Measurements from ENCODE around the gene SGIP1.
"Not testable (repeated sequence)": the region's sequence is repeated elsewhere in the genome, so short reads cannot be mapped to it uniquely, and the experiment has no call there.

The SGIP1 gene

DNA sequence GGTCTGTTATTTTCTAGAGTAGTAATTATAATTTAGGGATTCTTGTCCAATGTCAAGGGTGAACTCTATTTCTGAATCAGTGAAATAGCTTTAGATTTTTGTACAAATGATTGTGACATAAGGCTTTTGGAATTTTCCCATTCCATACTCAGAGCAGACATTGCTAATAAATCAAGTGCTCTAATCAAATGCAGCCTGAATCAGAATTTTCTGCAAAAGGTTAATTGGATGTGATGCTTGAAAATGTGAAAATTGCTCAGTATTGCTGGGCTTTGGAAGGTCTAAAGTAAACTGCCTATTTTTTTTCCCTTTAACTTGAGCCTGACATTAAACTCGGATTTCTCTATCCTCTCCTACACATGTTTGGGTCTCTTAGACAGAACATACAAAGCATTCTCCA is 23.2 kb downstream of the SGIP1 start:
- DNase-seq (ENCODE audit: low spot score) = no peak

DNA sequence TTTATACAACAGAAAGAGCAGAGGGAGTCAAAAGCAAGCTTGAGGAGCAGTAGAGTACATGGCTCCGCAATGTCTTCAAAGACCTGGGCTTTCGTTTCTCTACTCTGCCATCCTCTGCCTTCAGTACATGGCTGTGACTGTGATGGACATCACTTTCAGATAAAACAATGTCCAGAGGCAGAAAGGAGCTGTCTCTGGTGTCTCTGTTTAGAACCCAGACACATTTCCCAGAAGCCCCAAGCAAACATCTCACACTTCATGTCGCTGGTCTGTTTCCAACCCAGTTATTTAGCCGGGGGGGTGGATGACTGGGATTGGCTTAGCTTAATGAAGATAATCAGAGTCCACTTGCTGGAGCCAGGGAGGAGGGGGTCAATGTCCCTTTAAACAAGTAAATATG is 25.6 kb downstream of the SGIP1 start:
- no peak for DNase-seq (ENCODE audit: low spot score)

DNA sequence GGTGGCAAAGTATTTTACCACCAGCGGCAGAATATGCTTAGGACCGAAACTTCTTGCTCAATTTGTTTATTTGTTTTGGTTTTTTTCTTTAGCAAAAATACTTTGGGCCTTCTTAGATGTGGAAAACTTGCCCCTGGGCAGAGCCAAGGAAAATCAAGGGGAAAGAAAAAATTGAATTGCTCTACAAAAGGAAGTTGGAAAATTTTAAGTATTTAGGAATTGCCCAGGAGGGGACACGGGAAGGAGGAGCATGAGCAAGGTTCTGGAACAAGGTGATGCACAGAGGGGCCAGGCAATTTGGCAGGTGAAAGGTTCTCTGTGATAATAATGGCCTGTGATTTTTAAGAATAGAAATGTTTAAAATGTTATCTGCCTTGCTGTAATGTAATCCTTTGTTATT is 28.6 kb downstream of the SGIP1 start:
- no peak for DNase-seq (ENCODE audit: low spot score)

DNA sequence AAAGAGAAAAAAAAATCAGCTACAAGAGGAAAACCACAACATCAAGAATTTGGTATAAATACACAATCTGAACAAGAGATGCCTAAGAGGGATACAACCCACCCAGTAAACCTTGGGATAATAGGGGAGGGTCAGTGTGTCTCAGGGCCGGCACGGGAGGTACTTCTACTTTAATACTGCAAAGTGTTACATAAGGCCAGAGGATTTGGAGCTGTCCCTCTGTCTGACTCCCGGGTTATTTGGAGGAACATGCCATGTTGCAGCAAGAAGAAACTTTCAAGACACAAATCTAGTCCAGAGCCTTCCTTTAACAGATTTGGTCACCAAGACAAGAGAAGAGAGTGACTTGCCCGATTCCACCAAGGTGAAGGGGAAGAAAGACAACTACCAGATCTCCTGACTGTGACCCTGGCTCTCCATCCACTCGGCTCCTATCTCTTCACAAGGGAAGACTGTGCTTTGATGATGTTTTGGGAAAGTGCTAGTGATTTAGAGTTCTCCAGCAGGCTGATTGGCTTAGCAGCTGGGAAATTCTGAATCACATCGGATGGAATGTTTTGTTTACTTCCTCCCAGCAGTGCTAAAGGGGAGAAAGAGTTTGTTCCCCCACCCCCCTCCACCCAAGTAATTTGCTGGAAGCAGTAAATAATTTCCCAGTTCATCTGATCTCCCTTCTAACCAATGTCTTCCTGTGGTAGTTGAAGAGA is 29.3 kb downstream of the SGIP1 start:
- no peak for DNase-seq (ENCODE audit: low spot score)

DNA sequence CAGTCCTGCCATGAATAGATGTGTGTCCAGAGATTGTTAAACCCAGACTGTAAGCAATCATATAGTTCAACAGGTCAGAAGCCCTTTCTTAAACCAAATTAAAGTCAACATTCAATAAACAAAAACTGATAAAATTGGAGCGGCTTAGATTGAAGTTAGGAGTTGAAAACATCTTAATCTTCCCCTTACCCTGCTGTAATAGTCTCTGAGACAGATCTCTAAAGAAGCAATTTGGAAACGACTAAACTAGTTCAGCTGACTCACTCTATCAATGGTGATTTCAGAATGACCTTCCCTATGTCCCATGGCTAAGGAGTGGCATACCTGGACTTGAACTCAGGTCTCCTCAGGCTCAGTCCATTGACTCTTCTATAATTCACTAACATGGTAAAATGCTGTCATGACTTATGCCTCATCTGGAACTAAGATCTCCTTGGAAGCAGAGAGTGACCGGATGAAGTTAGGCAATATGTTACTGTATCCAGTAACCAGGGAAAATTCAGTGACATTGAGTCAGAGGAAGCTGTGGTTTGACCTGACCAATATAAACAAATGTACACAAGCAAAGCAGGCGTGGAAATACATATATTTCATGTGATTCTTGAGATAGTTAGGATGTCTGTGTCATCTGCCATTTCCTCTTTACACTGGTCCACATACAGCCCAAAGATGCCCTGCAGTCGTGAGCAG is 30.1 kb downstream of the SGIP1 start:
- DNase-seq (ENCODE audit: low spot score) = no peak

DNA sequence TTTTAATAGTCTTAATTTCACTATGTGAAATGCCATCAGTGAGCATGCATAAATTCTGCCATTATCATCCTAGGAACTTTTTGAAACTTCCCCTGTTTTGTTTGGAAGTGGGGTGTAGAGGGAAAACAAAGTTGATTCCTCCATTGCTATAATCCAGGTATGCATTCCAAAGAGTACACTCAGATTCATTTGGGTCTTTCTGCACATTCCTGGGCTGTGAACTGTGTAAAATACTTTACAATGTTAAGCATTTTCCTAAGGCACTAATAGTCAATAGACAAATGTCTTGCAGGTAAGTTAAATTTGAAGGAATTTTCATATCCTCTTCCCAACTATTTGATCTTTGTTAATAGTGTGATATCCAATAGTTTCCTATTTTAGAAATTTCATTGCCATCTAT is 36.2 kb downstream of the SGIP1 start:
- no peak for DNase-seq (ENCODE audit: low spot score)

DNA sequence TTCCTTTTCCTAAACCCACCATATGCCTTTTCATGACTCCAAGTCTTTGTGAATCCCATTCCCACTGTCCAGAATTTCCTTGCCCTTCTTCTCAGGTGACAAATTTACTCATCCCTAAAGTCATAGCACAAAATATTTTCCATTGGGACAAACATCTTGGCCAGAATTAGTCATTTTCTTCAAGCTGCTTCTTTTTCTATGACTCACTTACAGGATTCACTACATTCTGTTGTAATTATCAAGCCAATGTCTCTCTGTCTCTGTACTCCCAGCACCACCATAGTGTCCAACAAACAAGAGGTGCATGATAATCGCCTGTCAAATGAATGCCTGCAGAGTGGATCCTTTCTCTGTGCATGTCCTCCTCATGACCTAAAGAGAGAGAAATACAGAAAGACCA is 37.8 kb downstream of the SGIP1 start:
- DNase-seq (ENCODE audit: low spot score) = no peak

DNA sequence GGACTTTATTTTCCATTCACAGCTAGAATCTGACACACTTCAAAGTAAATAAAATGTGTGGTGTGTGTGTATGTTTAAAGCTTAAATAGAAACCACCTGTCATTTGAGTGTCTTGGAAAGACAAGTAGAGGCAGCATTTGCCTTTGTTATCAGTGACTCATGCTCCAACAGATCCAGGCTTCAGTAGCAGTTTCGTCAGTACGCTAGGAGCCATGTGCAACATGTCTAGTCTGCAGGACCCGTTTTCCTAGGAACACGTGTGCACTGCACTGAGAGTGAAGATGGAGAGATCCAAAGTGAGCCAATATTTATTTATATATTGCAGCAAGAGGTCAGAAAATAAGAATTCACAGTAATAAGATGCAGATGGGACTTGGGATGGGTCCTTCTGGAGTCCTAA is 41.8 kb downstream of the SGIP1 start:
- DNase-seq (ENCODE audit: low spot score) = no peak

DNA sequence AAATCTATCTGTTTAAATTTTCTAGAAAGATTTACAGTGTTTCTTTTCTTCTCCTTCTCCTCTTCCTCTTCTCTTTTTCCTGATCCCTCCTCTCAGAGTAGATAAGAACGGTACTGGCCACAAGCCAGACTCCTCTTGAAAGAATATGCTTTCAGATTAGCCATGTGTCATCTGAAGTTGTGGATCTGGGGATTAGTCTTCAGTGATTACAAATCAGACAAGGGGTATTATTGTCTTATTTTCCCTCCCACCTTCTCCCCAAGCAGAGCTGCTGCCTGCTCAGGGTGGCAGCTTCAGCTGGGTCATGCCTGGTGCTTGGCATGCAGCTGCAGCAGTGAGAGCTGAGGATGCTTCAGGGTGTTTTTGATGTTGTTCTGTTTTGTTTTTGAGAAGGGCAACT is 42.7 kb downstream of the SGIP1 start:
- peak; percentile 49 for DNase-seq (ENCODE audit: low spot score)

DNA sequence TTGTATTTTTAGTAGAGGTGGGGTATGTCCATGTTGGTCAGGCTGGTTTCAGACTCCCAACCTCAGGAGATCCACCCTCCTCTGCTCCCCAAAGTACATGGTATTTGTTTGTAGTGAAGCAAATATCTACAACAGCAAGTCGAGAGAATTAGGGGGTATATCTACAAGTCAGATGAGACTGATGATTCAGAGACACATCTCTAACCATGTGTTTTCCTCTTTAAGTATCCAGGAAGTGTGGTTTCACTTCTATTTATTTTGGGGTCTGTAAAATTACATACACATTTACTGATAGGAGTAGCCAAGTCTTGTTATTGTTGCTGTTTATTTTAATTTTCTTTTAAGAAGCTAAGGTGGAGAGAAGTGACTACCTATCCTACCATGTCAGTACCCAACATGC is 44.9 kb downstream of the SGIP1 start:
- no peak for DNase-seq (ENCODE audit: low spot score)

DNA sequence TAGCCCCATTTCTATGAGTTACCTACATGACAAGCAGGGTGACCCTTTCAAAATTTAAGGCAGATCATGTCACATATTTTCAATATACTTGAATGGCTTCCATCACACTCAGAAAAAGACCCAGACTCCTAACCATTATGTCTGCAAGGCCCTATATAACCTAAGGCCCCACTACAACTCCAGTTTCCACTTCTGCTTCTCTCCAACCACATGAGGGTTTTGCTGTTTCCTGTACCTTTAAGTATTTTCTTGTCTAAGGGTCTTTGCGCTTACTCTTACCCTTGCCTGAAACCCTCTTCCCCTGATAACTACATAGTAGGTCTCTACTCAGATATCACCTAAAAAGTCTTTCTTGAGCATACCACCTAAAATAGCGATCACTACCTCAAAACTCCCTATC is 46.1 kb downstream of the SGIP1 start:
- DNase-seq (ENCODE audit: low spot score) = no peak

DNA sequence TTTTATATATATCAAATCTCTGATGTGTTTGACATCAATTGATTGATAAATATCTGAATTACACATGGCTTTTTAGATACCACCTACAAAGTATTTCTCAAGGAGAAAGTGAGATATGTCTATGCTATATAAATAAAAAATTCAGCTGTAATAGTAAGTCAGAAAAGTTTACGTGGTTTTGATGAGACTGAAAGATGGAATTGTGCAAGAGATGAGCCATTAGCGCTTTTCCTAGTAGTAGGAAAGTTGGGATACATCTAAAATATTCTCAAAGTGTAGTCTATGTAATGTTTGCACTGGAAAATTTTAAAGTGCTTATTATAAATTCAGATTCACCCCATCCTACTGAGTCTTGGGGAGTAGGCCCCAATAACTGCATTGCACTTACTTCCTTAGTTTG is 49.1 kb downstream of the SGIP1 start:
- no peak for DNase-seq (ENCODE audit: low spot score)

DNA sequence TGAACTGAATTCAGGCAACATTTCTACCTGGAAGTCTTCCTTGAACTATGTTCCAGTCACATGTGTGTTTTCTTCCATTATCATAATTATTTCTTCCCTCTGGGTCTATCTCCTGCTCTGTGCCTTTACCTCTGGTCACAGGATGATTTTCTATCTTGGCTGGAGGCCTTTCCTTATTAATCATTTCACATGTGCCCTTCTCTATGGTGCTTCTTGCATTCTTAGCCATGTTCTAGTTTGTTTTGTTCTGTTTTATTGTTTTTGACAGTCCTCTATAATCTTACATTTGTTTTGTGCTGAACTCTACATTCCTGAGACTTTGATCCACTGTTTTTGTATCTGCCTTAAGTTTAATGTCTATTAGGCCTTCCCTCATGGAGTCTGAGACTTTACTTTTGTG is 51.0 kb downstream of the SGIP1 start:
- DNase-seq (ENCODE audit: low spot score) = no peak

DNA sequence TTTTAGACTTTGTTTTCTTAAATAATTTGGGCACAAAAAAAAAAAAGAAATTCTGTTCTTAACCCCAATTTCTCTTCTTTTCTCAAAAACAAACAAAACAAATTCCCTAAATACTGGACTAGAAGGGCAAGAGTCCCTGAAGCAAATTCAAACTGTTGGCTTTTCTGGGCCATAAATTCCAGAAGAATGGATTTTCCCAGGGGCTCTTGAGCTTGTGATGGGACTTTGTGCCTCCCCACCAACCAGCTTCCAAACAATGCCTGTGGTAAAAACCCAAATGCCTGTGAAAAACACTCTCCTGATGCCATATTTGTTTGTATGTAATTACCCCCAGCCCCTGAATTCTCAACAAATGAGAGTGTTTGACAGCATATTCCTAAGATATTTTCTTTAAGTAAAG is 55.4 kb downstream of the SGIP1 start:
- no peak for DNase-seq (ENCODE audit: low spot score)

DNA sequence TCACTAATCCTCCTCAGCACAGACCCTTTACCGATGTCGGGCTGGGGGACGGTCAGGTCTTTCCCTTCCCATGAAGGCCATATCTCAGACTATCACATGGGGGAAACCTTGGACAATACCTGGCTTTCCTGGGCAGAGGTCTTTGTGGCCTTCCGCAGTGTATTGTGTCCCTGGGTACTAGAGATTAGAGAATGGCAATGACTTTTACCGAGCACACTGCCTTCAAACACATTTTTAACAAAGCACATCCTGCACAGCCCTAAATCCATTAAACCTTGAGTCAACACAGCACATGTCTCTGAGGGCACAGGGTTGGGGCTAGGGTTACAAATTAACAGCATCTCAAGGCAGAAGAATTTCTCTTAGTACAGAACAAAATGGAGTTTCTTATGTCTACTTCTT is 58.2 kb downstream of the SGIP1 start:
- DNase-seq (ENCODE audit: low spot score) = not testable (repeated sequence)

DNA sequence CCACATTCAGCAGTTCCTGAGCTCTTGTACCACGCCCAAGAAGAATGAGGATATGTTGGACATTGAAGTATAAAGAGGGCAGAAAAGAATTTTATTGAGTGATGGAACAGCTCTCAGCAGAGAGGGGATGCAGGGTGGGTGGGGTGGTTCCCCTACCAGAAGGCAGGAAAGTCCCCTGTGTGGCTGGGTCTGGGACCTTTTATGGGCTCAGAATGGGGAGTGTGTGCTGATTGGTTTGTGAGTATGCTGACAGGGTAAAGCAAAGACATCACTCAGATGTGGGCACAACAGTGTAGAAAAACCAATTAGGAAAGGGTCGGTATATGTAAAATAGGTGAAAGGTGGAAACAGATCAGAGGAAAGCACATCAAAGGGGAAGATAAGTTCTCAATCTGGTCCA is 62.2 kb downstream of the SGIP1 start:
- no peak for DNase-seq (ENCODE audit: low spot score)

DNA sequence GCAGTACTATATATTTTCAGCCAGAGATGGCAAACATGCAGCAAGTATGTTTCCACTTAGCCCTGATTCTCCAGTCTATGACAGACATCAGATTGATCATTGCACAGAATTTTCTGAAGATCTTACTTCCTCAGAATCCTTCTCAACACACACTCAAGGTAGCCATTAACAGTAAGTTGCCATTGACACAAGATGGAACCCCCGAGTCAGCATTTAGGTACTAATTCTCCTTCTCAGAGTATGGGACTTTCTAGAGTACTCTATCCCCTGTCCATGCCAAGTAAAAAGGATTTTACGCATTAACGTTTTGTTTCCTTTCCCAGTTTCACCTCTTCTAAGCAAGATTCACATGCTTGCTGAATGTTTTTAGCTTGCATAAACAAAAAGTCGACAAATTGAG is 63.5 kb downstream of the SGIP1 start:
- DNase-seq (ENCODE audit: low spot score) = no peak

DNA sequence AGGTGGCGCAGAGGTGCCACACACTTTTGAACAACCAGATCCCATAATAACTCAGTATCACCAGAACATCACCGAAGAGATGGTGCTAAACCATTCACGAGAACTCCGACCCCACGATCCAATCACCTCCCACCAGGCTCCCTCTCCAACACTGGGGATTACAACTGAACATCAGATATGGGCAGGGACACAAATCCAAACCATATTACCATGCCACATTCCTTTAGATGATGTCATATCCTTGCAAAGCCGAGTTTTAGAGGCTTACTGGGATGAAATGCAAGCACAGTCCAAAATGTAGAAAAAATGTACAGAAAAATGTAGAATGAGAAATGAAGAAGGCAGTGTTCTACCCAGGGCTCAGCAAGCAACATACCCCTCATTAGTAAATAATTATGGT is 64.7 kb downstream of the SGIP1 start:
- DNase-seq (ENCODE audit: low spot score) = no peak

DNA sequence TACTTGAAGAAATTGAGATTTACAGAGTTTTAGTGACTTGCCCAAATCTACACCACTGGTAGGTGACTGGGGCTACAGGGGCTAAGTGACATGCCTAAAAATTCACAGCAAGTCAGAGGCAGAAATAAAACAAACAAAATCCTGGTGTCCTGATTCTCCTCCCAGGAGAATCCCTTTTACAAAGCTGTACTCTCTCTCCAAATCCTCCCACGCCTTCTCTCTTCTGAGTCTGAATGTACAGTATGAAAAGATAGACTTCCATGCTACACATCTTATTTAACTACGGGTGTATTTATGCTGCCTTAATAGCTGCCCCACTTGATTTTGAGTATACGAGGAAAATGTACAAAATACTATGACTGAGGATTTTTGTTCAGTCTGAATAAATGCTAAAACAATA is 65.4 kb downstream of the SGIP1 start:
- DNase-seq (ENCODE audit: low spot score) = no peak

DNA sequence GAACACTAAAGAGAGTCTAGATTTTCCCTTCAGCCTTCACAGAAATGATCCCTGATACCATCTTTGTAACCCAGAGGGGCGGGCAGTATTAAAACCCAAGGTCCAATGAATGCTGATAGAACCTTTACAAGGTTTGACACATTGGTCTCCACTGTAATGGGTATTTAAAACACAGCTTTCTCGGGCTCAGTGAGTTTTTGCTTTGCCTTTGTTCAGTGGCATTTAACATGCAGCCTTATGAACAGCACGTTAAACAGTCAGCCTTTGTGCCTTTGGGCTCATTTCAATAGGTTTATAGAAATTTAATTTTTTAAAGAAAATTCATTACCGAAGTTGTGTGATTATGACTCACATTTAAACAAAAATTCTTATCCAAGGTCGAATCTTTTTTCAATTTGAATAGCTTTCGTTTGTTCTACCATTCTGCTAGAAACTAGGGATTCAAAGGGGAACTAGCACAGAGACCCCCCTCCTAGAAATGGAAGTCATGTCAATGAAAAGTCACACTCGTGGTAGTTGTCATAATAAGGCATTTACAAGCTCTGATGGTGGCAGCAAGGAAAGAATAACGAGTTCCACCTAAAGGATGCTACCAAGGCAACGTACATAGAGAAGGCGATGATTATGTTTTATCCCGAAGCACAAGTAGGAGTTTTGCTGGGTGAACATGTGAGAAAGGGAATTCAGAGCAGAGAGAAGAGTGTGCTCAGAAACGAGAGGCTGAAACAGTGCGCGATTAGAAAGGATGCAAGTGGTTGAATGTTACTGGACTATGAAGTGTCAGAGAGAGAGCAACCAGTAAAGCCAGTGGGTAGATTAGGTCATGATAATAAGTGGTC is 66.2 kb downstream of the SGIP1 start:
- peak; percentile 50 for DNase-seq (ENCODE audit: low spot score)

DNA sequence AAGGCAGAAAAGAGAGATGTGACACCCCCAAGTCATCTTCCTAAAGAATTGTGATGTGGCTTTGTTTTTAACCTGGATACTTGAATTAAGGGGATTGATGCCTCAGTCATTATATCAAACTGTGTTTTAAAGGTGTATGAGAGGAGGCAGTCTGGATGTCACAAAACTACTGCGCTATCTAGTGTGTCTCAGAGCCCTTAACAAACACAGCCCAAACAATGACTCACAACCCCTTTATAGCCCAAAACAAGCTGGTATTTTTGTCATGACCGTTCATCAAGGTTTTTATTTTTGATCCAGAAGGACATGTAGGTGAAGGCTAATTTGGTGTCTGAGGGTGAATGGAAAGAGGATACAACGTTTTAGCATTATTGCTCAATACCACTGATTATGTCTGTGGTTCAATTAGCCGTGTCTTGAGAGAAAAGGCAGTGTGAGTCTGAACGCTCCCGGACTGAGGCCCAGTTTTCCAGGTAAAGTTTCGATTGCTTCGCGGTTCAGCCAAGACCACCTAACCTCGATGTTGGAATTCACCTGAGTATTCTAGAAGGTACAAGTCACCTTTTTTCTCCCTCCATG is 71.6 kb downstream of the SGIP1 start:
- DNase-seq (ENCODE audit: low spot score) = no peak

DNA sequence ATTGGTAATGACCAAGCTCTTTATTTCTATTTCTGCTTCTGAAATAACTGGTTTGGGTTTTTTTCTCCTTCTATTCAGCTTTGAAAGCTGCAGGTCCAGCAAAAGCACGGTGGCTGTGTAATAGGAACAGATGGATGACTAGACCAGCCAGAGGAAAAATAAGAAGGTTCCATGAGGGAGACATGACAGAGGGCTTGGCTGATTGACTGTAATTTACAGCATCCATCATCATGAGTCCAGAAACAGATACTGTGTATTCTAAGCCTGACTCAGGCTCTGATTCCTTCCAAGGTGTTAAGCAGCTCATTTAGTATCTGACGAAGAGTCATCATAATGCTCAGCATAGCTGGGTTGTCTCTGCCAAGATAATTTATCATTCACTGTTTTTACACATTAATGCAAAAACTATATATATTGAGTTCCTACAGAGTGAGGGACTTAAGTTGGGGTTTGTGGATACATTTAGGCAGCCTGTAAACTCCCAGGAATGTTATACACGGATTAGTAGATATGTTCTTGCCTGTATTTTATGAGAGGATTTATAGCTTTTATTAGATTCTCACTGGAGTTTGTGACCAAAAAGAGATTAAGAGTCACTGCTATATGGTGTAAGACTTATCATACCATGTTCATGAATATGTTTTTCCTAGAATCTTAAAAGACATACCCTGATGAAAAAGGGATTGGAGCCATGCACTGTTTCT is 72.6 kb downstream of the SGIP1 start:
- no peak for DNase-seq (ENCODE audit: low spot score)

Measured in pons (tissue), 1 donor.